GM13976 (cell line): Measurements from ENCODE around the gene NEURL1B.

Experiments used
- DNase-seq: peaks from one replicate; pipeline ENCODE4 v3.0.0; 2012; ENCODE audit warnings: low spot score
- CTCF ChIP-seq: IDR thresholded peaks from 2 replicates; pipeline ENCODE4 v1.5.1; 2012; ENCODE audit warnings: borderline replicate concordance, mild to moderate bottlenecking; ENCODE audit not compliant: insufficient read depth; ENCODE audit errors: extremely low read depth, missing control alignments, control extremely low read depth
- in situ Hi-C: fragments of 300-500 bp; cut with MboI; formaldehyde crosslinking; loops from one replicate; pipeline ENCODE4 v1.12.0; 2022; ENCODE audit warnings: low sequenced_read_pairs, mixed read lengths, inconsistent platforms; ENCODE audit not compliant: unreplicated experiment

Gene NEURL1B

GRCh38 chr5:172727551-172727950 is 86.5 kb downstream of the NEURL1B start:
- TF ChIP-seq CTCF: no peak
- in situ Hi-C loops: no loop called here
- no peak for DNase-seq

- TF ChIP-seq CTCF: no peak
- in situ Hi-C loops: no loop called here
- no peak for DNase-seq
Observed at GRCh38 chr5:172728481-172729241, 87.6 kb downstream of the NEURL1B start.

GRCh38 chr5:172729588-172729987 is 88.5 kb downstream of the NEURL1B start:
- TF ChIP-seq CTCF: no peak
- in situ Hi-C loops: no loop called here

GRCh38 chr5:172730222-172730621 is 89.2 kb downstream of the NEURL1B start:
- TF ChIP-seq CTCF: no peak
- in situ Hi-C loops: no loop called here

More at GRCh38 chr5:172729588-172729987, 88.5 kb downstream of the NEURL1B start:
- no peak for DNase-seq

GRCh38 chr5:172730981-172731679 is 90.1 kb downstream of the NEURL1B start:
- DNase-seq: no peak
- in situ Hi-C loops: no loop called here
- no peak for TF ChIP-seq CTCF

More at GRCh38 chr5:172730222-172730621, 89.2 kb downstream of the NEURL1B start:
- no peak for DNase-seq

- no peak for TF ChIP-seq CTCF
- in situ Hi-C loops: no loop called here
- DNase-seq: no peak
Observed at GRCh38 chr5:172731680-172732074, 90.6 kb downstream of the NEURL1B start.
